CD4-positive, alpha-beta T cell treated with Interleukin-6 for 4 hours (primary cell): ENCODE data around the gene TINCR.
A peak's percentile ranks its signal among the peaks of the same experiment; 100 is the strongest.
"Not testable (repeated sequence)": the region's sequence is repeated elsewhere in the genome, so short reads cannot be mapped to it uniquely, and the experiment has no call there.

Experiments used
- DNase-seq: peaks from one replicate; pipeline ENCODE4 v3.0.0-alpha.2; 2020; ENCODE audit warnings: mixed read lengths

The TINCR gene

GRCh38 chr19:5558101-5558621 is 9.6 kb downstream of the TINCR start:
- DNase-seq, result no peak

GRCh38 chr19:5557691-5558090 is 10.1 kb downstream of the TINCR start:
- no peak for DNase-seq

- no peak for DNase-seq
Observed at GRCh38 chr19:5554828-5555227, 12.9 kb downstream of the TINCR start.

GRCh38 chr19:5553892-5554291 is 13.9 kb downstream of the TINCR start:
- DNase-seq, result no peak

DNA sequence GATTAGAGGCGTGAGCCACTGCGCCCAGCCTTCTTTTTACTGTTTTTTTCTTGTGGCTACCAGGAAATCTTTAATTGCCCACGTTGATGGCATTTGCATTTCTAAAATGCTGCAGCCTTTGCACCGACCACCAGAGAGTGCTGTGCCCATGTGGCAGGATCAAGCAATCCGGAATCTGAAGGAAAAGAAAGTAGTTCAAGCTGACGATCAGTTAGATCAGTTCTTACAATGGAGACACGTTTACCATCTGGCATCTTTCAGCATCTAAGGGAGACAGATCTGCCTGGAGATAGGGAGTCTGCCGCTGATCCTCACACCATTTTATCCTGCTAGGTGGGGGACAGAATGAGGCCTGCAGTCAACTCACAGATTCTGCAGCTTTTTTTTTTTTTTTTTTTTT is 19.9 kb downstream of the TINCR start:
- peak; percentile 17 for DNase-seq

DNA sequence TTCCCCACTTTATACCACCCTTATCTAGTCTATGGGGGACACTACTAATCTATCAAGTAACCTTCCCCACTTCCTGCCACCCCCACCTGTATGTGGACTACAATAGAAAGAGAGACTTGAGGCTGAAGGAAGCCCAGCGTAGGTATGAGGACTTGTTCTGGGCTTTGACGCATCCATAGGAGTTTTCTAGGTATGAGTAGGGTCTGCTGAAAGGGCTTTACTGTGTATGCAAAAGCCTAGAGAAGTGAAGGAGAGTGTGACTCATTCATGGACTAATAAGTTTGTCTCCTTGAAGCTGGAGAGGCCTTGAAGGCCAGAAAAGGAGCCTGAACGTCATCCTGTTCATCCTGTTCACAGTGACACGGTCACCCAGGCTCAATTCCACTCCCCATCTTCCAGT is 21.8 kb downstream of the TINCR start:
- DNase-seq, result no peak

- no peak for DNase-seq
Observed at GRCh38 chr19:5545051-5545450, 22.7 kb downstream of the TINCR start.

- no peak for DNase-seq
Observed at GRCh38 chr19:5542665-5543064, 25.1 kb downstream of the TINCR start.

GRCh38 chr19:5541456-5541855 is 26.3 kb downstream of the TINCR start:
- DNase-seq, result no peak

DNA sequence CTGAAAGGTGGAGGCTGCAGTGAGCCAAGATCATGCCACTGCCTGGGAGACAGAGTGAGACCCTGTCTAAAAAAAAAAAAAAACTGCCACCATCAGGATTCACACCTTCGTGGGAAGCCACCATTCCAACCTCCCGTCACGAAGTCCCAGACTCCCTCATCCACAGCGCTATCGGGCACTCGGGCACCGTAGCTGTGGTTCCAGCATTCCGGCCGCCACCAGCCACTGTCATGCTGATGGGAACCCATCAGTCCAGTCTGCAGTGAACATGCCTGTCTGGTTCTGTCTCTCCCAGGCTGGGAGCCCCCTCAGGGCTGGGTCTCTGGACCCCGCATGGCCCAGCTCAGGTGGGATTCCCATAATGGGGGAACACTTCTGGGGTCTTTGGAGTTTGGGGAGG is 27.5 kb downstream of the TINCR start:
- no peak for DNase-seq

- DNase-seq, result no peak
Observed at GRCh38 chr19:5537870-5538269, 29.9 kb downstream of the TINCR start.

DNA sequence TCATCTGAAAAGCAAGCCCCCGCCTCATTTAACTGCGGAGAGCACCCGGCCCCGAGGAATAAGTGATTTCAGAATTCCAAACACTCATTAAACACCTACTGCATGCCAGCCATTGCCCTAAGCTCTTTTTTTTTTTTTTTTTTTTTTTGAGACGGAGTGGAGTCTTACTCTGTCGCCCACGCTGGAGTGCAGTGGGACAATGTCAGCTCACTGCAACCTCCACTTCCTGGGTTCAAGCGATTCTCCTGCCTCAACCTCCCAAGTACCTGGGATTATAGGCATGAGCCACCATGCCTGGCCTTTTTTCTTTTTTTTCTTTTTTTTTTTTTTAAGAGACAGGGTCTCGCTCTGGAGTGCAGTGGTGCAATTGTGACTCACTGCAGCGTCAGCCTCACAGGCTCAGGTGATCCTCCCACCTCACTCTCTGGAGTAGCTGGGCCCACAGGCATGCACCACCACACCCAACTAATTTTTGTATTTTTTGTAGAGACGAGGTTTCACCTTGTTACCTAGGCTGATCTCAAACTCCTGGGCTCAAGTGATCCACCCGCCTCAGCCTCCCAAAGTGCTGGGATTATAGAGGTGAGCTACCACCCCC is 30.7 kb downstream of the TINCR start:
- DNase-seq, result not testable (repeated sequence)

GRCh38 chr19:5536337-5536894 is 31.3 kb downstream of the TINCR start:
- no peak for DNase-seq

- DNase-seq, result no peak
Observed at GRCh38 chr19:5534787-5535586, 32.8 kb downstream of the TINCR start.

GRCh38 chr19:5533257-5533656 is 34.5 kb downstream of the TINCR start:
- DNase-seq, result no peak

- DNase-seq, result no peak
Observed at GRCh38 chr19:5530701-5531100, 37.1 kb downstream of the TINCR start.

DNA sequence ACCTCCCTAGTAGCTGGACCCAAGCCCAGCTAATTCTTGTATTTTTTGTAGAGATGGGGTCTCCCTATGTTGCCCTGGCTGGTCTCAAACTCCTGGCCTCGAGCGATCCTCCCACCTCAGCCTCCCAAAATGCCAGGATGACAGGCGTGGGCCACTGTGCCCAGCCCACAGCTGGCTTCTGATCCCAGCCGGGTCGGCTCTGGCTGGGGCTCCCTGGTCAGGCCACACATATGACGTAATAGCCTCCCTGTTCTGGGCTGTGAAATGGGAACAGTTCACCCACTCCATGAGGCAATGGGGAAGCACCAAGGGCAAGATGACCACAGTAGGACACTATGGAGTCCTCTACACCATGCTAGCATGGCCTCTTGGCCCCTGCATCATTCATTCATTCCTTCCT is 41.1 kb downstream of the TINCR start:
- no peak for DNase-seq

GRCh38 chr19:5524081-5524480 is 43.7 kb downstream of the TINCR start:
- DNase-seq, result no peak

GRCh38 chr19:5522106-5522505 is 45.6 kb downstream of the TINCR start:
- DNase-seq, result no peak

DNA sequence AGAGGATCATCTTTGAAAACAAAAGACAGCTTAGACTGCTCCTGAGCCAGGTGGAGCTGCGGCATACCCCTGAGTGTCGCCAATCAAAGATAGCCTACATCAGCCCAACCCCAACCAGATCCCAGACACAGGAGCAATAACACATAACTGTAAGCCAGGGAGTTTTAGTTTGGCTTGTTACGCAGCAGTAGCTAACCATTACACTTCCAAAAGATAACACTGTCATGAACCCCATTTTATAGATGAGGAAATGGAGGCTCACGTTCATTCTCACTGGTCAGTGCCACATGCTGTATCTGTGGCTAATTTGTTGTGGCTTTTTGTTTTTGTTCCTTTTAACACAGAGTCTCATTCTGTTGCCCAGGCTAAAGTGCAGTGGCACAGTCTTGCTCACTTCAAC is 47.3 kb downstream of the TINCR start:
- no peak for DNase-seq

DNA sequence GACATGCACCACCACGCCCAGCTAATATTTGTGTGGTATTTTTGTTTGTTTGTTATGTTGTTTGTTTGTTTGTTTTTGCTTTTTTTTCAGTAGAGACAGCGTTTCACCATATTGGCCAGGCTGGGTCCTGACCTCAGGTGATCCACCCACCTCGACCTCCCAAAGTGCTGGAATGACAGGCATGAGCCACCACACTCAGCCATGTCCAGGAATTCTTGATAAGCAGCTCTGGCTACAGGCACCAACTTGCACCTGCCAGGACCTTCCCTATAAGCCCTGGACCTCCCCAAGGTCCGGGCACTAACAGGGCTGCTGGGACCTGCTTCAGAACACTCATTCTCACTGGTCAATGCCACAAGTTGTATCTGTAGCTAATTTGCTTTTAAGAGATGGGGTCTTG is 48.7 kb downstream of the TINCR start:
- DNase-seq, result no peak

GRCh38 chr19:5515737-5516136 is 52.0 kb downstream of the TINCR start:
- DNase-seq, result no peak

DNA sequence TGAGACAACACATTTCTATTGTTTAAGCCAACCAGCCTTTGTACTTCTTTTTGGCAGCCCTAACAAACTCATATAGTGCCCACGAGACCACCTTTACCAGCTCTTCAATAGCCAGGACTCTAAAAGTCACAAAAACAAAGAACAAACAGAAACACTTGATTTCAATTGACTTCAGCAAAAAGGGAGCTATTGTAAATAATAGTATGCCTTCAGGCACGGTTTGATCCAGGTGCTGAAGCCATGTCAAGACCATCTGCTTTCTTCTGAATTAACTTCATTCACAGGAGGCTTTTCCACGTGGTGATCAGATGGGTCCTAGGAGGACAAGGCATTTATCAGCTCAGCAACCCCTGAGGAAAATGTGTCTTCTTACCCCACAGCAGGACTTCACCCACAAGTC is 53.8 kb downstream of the TINCR start:
- DNase-seq, result no peak

- DNase-seq, result no peak
Observed at GRCh38 chr19:5512715-5513114, 55.0 kb downstream of the TINCR start.
